Measurements from ENCODE around the gene TRIL. TPM values are rescaled to one million over a fixed set of nuclear protein-coding genes. Genes with fewer than 3 reads are reported as not detected.

The TRIL gene
- total and polyA plus RNA-seq, 2 experiments from 2014 or later, result 0.08 to 0.32 TPM

DNA sequence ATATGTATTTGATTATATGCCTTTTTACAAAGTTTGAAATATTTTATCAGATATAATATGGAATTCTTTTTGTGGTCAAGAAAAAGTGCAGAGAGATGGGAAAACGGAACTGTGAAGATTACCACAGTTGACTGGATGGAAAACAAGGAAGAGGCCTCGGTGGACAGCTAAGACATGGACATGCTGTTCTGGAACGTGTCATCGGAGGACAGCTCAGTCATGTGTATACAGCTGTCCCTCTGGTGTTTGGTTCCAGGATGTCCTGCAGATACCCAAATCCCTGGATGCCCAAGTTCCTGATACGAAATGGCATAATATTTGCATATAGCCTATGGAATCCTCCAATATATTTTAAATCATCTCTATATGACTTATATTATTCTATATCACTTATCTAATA is 49.4 kb downstream of the TRIL start:
- no peak overlapping the region for H2AFZ ChIP-seq
- no peaks in the 10 kb centered on the region for H3K27me3 ChIP-seq (replicated peaks; ENCODE audit: insufficient read depth)
- H3K4me3 ChIP-seq, result no peak overlapping the region
- no peak overlapping the region for H3K4me2 ChIP-seq (ENCODE audit: unreplicated experiment)
- no peaks in the 10 kb centered on the region for H3K9me2 ChIP-seq (ENCODE audit: insufficient read depth)
- H3K4me1 ChIP-seq (ENCODE audit: insufficient read depth), result peaks cover 11% of the 10 kb centered on the region; the same call in 1 of the 2 replicates
- TF ChIP-seq EZH2phosphoT487 (IDR thresholded peaks at IDR 0.05; ENCODE audit: insufficient read depth, low read depth), result no peak
- no peak for TF ChIP-seq EZH2 (IDR thresholded peaks at IDR 0.05; ENCODE audit: insufficient read depth, poor library complexity, severe bottlenecking)
- DNase-seq, result no peak
- 97% methylated on average over 5 of the region's 5 CpGs for WGBS, 2 experiments (ENCODE audit: low coverage in 1 of 2, low lambda C conversion rate in 2 of 2, missing lambda C conversion rate in 2 of 2)
- H4K20me1 ChIP-seq (ENCODE audit: insufficient read depth), result no peaks in the 10 kb centered on the region
- H3K79me2 ChIP-seq (ENCODE audit: insufficient read depth), result no peaks in the 10 kb centered on the region
- H3F3A ChIP-seq (ENCODE audit: insufficient read depth), result 0 out of 2 replicates have a peak, but pooled peaks cover 7% of the 10 kb centered on the region
- no peak overlapping the region for H3K9ac ChIP-seq
- H3K36me3 ChIP-seq (ENCODE audit: low read depth), result no peaks in the 10 kb centered on the region
- in situ Hi-C loops (cut with MboI), result no loop called here
- H3K27ac ChIP-seq, result no peak overlapping the region
- H3K9me3 ChIP-seq (ENCODE audit: low read depth), result no peaks in the 10 kb centered on the region

GRCh38 chr7:28905464-28905863 is 52.7 kb downstream of the TRIL start:
- in situ Hi-C loops (cut with MboI), result no loop called here
- H3K4me2 ChIP-seq (ENCODE audit: unreplicated experiment), result no peak overlapping the region
- H3K79me2 ChIP-seq (ENCODE audit: insufficient read depth), result no peaks in the 10 kb centered on the region
- H3K4me1 ChIP-seq (ENCODE audit: insufficient read depth), result peaks cover 20% of the 10 kb centered on the region; the same call in 1 of the 2 replicates
- no peak overlapping the region for H3K27ac ChIP-seq
- H3F3A ChIP-seq (ENCODE audit: insufficient read depth), result 0 out of 2 replicates have a peak, but pooled peaks cover 7% of the 10 kb centered on the region
- no peak overlapping the region for H3K9ac ChIP-seq
- H3K9me2 ChIP-seq (ENCODE audit: insufficient read depth), result no peaks in the 10 kb centered on the region
- H3K4me3 ChIP-seq, result no peak overlapping the region
- WGBS, 2 experiments (ENCODE audit: low coverage in 1 of 2, low lambda C conversion rate in 2 of 2, missing lambda C conversion rate in 2 of 2), result 98% methylated on average over 3 of the region's 3 CpGs
- no peaks in the 10 kb centered on the region for H4K20me1 ChIP-seq (ENCODE audit: insufficient read depth)
- H3K27me3 ChIP-seq (replicated peaks; ENCODE audit: insufficient read depth), result no peaks in the 10 kb centered on the region
- no peak for DNase-seq
- H3K9me3 ChIP-seq (ENCODE audit: low read depth), result no peaks in the 10 kb centered on the region
- no peak for TF ChIP-seq EZH2phosphoT487 (IDR thresholded peaks at IDR 0.05; ENCODE audit: insufficient read depth, low read depth)
- no peak for TF ChIP-seq EZH2 (IDR thresholded peaks at IDR 0.05; ENCODE audit: insufficient read depth, poor library complexity, severe bottlenecking)
- no peaks in the 10 kb centered on the region for H3K36me3 ChIP-seq (ENCODE audit: low read depth)
- H2AFZ ChIP-seq, result no peak overlapping the region

DNA sequence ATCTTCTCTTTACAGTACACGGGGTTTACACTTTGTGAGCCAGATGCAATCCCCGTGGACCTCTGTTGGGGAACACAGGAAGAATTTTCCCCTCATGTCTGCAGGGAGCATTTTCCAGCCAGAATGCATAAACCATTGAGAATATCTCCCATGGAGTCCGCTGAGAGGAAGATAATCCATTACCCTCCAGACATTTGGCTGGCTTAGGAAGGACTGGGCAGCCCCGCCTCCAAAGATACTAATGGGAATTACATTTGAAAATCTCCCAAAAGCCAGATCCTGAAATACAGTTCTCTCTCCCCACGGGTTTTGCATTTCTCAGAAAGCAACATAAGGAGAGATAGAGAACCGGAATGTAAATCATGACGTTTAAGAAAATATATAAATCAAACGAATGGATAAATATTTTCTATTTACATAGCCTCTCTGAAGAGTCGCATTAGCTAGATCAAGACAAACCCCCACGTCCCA is 53.5 kb downstream of the TRIL start:
- Histone ChIP-seq H3F3A (ENCODE audit: insufficient read depth) (0 out of 2 replicates have a peak, but pooled peaks cover 7% of the 10 kb centered on the region), H3K9me2 (ENCODE audit: insufficient read depth) (no peaks in the 10 kb centered on the region), H3K9ac (peak overlapping the region; percentile 69), H3K36me3 (ENCODE audit: low read depth) (no peaks in the 10 kb centered on the region), H3K4me1 (ENCODE audit: insufficient read depth) (peaks cover 20% of the 10 kb centered on the region; the same call in 1 of the 2 replicates), H4K20me1 (ENCODE audit: insufficient read depth) (no peaks in the 10 kb centered on the region), H3K27me3 (replicated peaks; ENCODE audit: insufficient read depth) (no peaks in the 10 kb centered on the region), H3K4me2 (ENCODE audit: unreplicated experiment) (peak overlapping the region; percentile 95), H3K9me3 (ENCODE audit: low read depth) (no peaks in the 10 kb centered on the region), H3K4me3 (peak overlapping the region; percentile 77), H2AFZ (peak overlapping the region; percentile 96), H3K27ac (peak overlapping the region; percentile 36), H3K79me2 (ENCODE audit: insufficient read depth) (no peaks in the 10 kb centered on the region)
- no peak for TF ChIP-seq EZH2 (IDR thresholded peaks at IDR 0.05; ENCODE audit: insufficient read depth, poor library complexity, severe bottlenecking)
- no peak for TF ChIP-seq EZH2phosphoT487 (IDR thresholded peaks at IDR 0.05; ENCODE audit: insufficient read depth, low read depth)
- DNase-seq, result peak; percentile 53
- in situ Hi-C loops (cut with MboI), result no loop called here
- WGBS, 2 experiments (ENCODE audit: low coverage in 1 of 2, low lambda C conversion rate in 2 of 2, missing lambda C conversion rate in 2 of 2), result 10 to 12% methylated on average over 10 of the region's 10 CpGs

DNA sequence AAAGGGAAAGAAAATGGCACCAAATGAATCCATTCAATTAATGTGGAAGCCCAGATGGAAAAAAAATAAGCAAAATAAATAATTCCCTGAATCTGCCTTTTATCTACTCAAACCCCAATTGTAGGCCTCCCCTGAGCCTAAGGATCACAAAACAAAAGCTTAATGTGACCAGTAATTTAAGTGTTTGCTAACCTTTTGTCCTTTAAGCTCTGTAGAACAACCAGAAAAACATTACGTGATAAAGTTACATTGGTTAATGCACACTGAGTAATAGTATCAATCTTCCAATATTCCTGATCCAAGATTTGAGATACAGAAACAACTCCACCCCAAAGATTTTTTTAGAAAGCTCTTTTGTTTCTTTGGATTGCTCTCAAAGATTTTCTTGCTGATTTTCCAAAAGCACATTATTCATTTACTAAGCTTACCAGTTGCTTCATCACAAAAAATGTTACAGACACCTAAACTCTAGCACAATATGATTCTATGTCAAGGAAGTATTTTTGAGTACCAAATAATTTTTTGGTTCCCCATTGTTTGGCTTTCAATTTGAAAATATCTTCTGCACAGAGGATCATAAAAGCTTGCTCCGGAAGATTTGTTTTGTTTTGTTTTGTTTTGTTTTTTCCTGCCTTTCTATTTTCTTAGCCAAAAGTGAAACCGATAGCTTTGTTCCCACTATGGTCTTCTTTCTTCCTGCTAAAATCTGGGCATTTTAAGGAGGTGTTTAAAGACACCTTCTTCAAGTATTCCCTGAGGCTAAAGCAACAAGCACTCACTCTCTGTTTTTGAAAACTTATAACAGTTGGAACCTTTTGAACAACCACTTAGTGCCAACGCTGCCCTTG is 54.2 kb downstream of the TRIL start:
- Histone ChIP-seq H3K4me1 (ENCODE audit: insufficient read depth) (peaks cover 20% of the 10 kb centered on the region; the same call in 1 of the 2 replicates), H3K79me2 (ENCODE audit: insufficient read depth) (no peaks in the 10 kb centered on the region), H3F3A (ENCODE audit: insufficient read depth) (0 out of 2 replicates have a peak, but pooled peaks cover 7% of the 10 kb centered on the region), H3K9ac (peak overlapping the region; percentile 69), H3K4me3 (peak overlapping the region; percentile 77), H3K9me3 (ENCODE audit: low read depth) (no peaks in the 10 kb centered on the region), H2AFZ (peak overlapping the region; percentile 96), H3K9me2 (ENCODE audit: insufficient read depth) (no peaks in the 10 kb centered on the region), H4K20me1 (ENCODE audit: insufficient read depth) (no peaks in the 10 kb centered on the region), H3K36me3 (ENCODE audit: low read depth) (no peaks in the 10 kb centered on the region), H3K4me2 (ENCODE audit: unreplicated experiment) (peak overlapping the region; percentile 95), H3K27ac (peak overlapping the region; percentile 36), H3K27me3 (replicated peaks; ENCODE audit: insufficient read depth) (no peaks in the 10 kb centered on the region)
- WGBS, 2 experiments (ENCODE audit: low coverage in 1 of 2, low lambda C conversion rate in 2 of 2, missing lambda C conversion rate in 2 of 2), result 8 to 13% methylated on average over 4 of the region's 4 CpGs
- in situ Hi-C loops (cut with MboI), result no loop called here
- peak; percentile 31 for DNase-seq
- TF ChIP-seq EZH2phosphoT487 (IDR thresholded peaks at IDR 0.05; ENCODE audit: insufficient read depth, low read depth) (no peak), EZH2 (IDR thresholded peaks at IDR 0.05; ENCODE audit: insufficient read depth, poor library complexity, severe bottlenecking) (no peak)

Other genes starting within 250 kb of the TRIL start
- not detected in 2 replicates for gene CPVL, start 188.2 kb upstream of the TRIL start, total RNA-seq (2014; rRNA removed; shearing (Covaris generic))
- gene CPVL, start 188.2 kb upstream of the TRIL start, polyA plus RNA-seq (2016; fragmentation: Nextera tagmentation; extraction: Ambion mirVana), result not detected in 2 replicates
- 1.5 TPM in 1 of 2 replicates, not detected in the other for gene CHN2, start 236.4 kb upstream of the TRIL start, total RNA-seq (2014; rRNA removed; shearing (Covaris generic))
- 1.4 and 2.3 TPM in 2 replicates for gene CHN2, start 236.4 kb upstream of the TRIL start, polyA plus RNA-seq (2016; fragmentation: Nextera tagmentation; extraction: Ambion mirVana)

Data from GM23248 (cell line).